ENCODE measurements around the gene CASKIN1. TPM values are rescaled to one million over a fixed set of nuclear protein-coding genes. Genes with fewer than 3 reads are reported as not detected.

The CASKIN1 gene
- total and polyA plus RNA-seq, 4 donors = 0.09 to 0.35 (median 0.12) TPM

GRCh38 chr16:2174396-2175131 lies 21.8 kb downstream of the CASKIN1 start:
- DNase-seq = no peak
- Histone ChIP-seq H3K9me3 (ENCODE audit: control insufficient read depth in 4 of 4, insufficient read depth in 3 of 4, low read length in 3 of 4) (no peaks in the 10 kb centered on the region), H3K27me3 (ENCODE audit: control insufficient read depth in 3 of 3, insufficient read depth in 3 of 3, low read length in 2 of 3) (no peaks in the 10 kb centered on the region), H3K36me3 (ENCODE audit: control insufficient read depth in 4 of 4, insufficient read depth in 4 of 4, low read length in 4 of 4) (peaks cover 4 to 71% (median 11%) of the 10 kb centered on the region in 4 donors), H3K9ac (ENCODE audit: insufficient read depth in 1 of 2, low read length in 2 of 2) (no peak overlapping the region), H3K4me3 (no peak overlapping the region), H3K27ac (ENCODE audit: low read depth in 1 of 2, low read length in 1 of 2) (no peak overlapping the region), H3K4me1 (ENCODE audit: control insufficient read depth in 5 of 5, insufficient read depth in 5 of 5, low read length in 5 of 5) (peaks cover 0 to under 1% (median 0%) of the 10 kb centered on the region in 5 donors)
- TF ChIP-seq CTCF (IDR thresholded peaks at IDR 0.05; ENCODE audit: control extremely low read depth, extremely low read depth) = no peak
- no peak for ATAC-seq (ENCODE audit: insufficient read depth, low FRiP score)
- WGBS, 2 donors = 94 to 96% methylated on average over 21 of the region's 21 CpGs

GRCh38 chr16:2173916-2174315 lies 22.5 kb downstream of the CASKIN1 start:
- peaks cover 4 to 74% (median 11%) of the 10 kb centered on the region in 4 donors for H3K36me3 ChIP-seq (ENCODE audit: control insufficient read depth in 4 of 4, insufficient read depth in 4 of 4, low read length in 4 of 4)
- H3K9ac ChIP-seq (ENCODE audit: insufficient read depth in 1 of 2, low read length in 2 of 2) = no peak overlapping the region
- H3K9me3 ChIP-seq (ENCODE audit: control insufficient read depth in 4 of 4, insufficient read depth in 3 of 4, low read length in 3 of 4) = no peaks in the 10 kb centered on the region
- no peak for DNase-seq
- no peak overlapping the region for H3K27ac ChIP-seq (ENCODE audit: low read depth in 1 of 2, low read length in 1 of 2)
- 95 to 96% methylated on average over 4 of the region's 4 CpGs for WGBS, 2 donors
- ATAC-seq (ENCODE audit: insufficient read depth, low FRiP score) = no peak
- H3K4me3 ChIP-seq = no peak overlapping the region
- TF ChIP-seq CTCF (IDR thresholded peaks at IDR 0.05; ENCODE audit: control extremely low read depth, extremely low read depth) = no peak
- peaks cover 0 to 3% (median 0%) of the 10 kb centered on the region in 5 donors for H3K4me1 ChIP-seq (ENCODE audit: control insufficient read depth in 5 of 5, insufficient read depth in 5 of 5, low read length in 5 of 5)
- no peaks in the 10 kb centered on the region for H3K27me3 ChIP-seq (ENCODE audit: control insufficient read depth in 3 of 3, insufficient read depth in 3 of 3, low read length in 2 of 3)

GRCh38 chr16:2173366-2173765 lies 23.0 kb downstream of the CASKIN1 start:
- ATAC-seq (ENCODE audit: insufficient read depth, low FRiP score) (no peak), DNase-seq (no peak)
- WGBS, 2 donors = 93 to 98% methylated on average over 14 of the region's 14 CpGs
- Histone ChIP-seq H3K9me3 (ENCODE audit: control insufficient read depth in 4 of 4, insufficient read depth in 3 of 4, low read length in 3 of 4) (no peaks in the 10 kb centered on the region), H3K27me3 (ENCODE audit: control insufficient read depth in 3 of 3, insufficient read depth in 3 of 3, low read length in 2 of 3) (no peaks in the 10 kb centered on the region), H3K4me3 (no peak overlapping the region), H3K27ac (ENCODE audit: low read depth in 1 of 2, low read length in 1 of 2) (no peak overlapping the region), H3K4me1 (ENCODE audit: control insufficient read depth in 5 of 5, insufficient read depth in 5 of 5, low read length in 5 of 5) (peaks cover 0 to 3% (median 0%) of the 10 kb centered on the region in 5 donors), H3K36me3 (ENCODE audit: control insufficient read depth in 4 of 4, insufficient read depth in 4 of 4, low read length in 4 of 4) (peaks cover 4 to 77% (median 13%) of the 10 kb centered on the region in 4 donors), H3K9ac (ENCODE audit: insufficient read depth in 1 of 2, low read length in 2 of 2) (no peak overlapping the region)
- no peak for TF ChIP-seq CTCF (IDR thresholded peaks at IDR 0.05; ENCODE audit: control extremely low read depth, extremely low read depth)

Measured in lung (tissue), 12 donors.